H1 (cell line): ENCODE data around the gene ECE2.

Experiments
- JUN ChIP-seq: IDR thresholded peaks from 2 replicates; pipeline ENCODE4 v1.6.1; 2011; ENCODE audit warnings: low read depth, mild to moderate bottlenecking, improper control_type of control experiment, low read length
- JUND ChIP-seq: IDR thresholded peaks from 2 replicates; pipeline ENCODE4 v1.6.1; 2011; ENCODE audit warnings: mild to moderate bottlenecking, improper control_type of control experiment, low read length
- POLR2A ChIP-seq, 2 experiments: IDR thresholded peaks; 1 replicate in 1 of 2; 2 replicates in 1 of 2; pipeline ENCODE4 v1.6.1; 2011; ENCODE audit warnings: low read depth in 2 of 2, low read length in 2 of 2, mild to moderate bottlenecking in 2 of 2; ENCODE audit errors: control extremely low read depth in 1 of 2
- RFX5 ChIP-seq: IDR thresholded peaks from 2 replicates; pipeline ENCODE4 v1.6.1; 2011; ENCODE audit warnings: low read depth, low read length, improper control_type of control experiment, borderline replicate concordance
- USF2 ChIP-seq: IDR thresholded peaks from 2 replicates; pipeline ENCODE4 v1.6.1; 2011; ENCODE audit warnings: low read length, improper control_type of control experiment

GRCh38 chr3:184237211-184237610 is 38.6 kb upstream of the ECE2 start:
- no peak for TF ChIP-seq RFX5
- no peak for TF ChIP-seq JUN
- TF ChIP-seq USF2 = no peak
- TF ChIP-seq JUND = no peak
- no peak for TF ChIP-seq POLR2A (IDR thresholded peaks at IDR 0.05; ENCODE audit: control extremely low read depth in 1 of 2, low read depth in 2 of 2, low read length in 2 of 2)
